Hematopoietic multipotent progenitor cell treated with erythropoietin and hydrocortisone succinate and interleukin-3 and kit ligand, for 4 days (in vitro differentiated cells): ENCODE measurements around the gene VDAC1.
"Not testable (repeated sequence)": the region's sequence is repeated elsewhere in the genome, so short reads cannot be mapped to it uniquely, and the experiment has no call there.

Source experiments
- DNase-seq: peaks from one replicate; pipeline ENCODE4 v3.0.0-alpha.2; 2015

The VDAC1 gene

DNA sequence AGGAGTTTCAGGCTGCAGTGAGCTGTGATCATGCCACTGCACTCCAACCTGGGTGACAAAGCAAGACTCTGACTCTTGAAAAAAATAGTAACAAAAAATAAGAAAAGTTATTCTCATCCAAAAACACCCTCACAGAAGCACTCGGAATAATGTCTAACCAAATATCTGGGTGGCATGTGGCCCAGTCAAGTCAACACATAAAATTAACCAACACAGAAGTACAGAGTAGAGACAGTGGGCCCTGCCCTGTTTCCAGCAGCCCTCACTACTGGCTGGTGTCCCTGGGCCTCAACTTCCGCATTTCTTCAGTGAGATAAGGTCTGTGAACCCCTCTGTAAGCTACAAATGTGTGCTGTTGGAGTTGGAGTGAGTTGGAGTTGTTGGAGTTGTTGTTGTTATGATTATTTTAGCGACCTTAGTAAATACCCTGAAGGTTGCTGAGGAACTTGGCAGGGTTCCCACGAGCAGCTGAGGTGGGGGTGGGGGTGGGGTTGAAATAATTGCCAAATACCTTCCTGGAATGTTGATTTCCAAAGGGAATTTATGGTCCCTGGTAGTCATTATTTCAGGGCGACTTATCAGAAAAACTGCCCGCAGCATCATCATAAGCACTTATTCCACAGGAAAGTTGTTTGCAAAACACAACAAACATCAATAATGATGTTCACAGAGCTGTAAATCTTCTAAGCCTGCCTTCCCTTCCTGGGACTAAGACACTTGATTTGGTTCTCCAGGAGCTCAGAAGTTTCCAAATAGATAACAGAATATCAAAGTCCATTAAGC is 66.5 kb downstream of the VDAC1 start:
- DNase-seq, result peak; percentile 83

DNA sequence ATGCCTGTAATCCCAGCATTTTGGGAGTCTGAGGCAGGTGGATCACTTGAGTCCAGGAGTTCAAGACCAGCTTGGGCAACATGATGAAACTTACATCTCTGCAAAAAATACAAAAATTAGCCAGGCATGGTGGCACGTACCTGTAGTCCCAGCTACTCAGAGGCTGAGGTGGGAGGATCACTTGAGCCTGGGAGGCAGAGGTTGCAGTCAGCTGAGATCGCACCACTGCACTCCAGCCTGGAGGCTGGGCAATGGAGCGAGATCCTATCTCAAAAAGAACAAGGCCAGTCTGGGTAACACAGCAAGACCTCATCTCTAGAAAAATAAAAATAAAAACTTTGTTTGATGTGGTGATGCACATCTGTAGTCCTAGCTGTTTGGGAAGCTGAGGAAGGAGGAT is 67.1 kb downstream of the VDAC1 start:
- DNase-seq, result not testable (repeated sequence)

DNA sequence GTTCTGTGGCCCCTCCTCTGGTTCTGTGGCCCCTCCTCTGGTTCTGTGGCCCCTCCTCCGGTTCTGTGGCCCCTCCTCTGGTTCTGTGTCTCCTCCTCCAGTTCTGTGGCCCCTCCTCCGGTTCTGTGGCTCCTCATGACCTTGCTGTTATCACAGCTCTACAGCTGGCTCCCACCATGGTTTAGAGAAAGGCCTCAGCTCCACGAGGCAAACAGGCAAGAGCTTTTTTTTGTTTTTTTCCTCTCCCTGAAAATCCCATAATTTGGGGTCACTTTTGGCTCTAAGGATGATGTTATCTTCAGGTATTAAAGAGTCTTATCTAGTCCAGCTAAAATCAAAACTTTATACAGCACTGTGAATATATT is 68.1 kb downstream of the VDAC1 start:
- DNase-seq, result peak; percentile 86

DNA sequence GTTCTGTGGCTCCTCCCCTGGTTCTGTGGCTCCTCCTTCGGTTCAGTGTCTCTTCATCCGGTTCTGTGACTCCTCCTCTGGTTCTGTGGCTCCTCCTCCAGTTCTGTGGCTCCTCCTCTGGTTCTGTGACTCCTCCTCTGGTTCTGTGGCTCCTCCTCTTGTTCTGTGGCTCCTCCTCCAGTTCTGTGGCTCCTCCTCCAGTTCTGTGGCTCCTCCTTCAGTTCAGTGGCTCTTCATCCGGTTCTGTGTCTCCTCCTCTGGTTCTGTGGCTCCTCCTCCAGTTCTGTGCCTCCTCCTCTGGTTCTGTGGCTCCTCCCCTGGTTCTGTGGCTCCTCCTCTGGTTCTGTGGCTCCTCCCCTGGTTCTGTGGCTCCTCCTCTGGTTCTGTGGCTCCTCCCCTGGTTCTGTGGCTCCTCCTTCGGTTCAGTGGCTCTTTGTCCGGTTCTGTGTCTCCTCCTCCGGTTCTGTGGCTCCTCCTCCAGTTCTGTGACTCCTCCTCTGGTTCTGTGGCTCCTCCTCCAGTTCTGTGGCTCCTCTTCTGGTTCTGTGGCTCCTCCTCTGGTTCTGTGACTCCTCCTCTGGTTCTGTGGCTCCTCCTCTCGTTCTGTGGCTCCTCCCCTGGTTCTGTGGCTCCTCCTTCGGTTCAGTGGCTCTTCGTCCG is 68.7 kb downstream of the VDAC1 start:
- not testable (repeated sequence) for DNase-seq

DNA sequence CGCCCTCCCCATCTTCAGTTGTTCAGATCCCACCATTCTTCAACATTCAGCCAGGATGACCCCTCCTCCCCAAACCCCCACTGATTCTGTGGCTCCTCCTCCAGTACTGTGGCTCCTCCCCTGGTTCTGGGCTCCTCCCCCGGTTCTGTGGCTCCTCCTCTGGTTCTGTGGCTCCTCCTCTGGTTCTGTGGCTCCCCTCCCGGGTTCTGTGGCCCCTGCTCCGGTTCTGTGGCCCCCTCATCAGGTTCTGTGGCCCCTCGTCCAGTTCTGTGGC is 69.2 kb downstream of the VDAC1 start:
- no peak for DNase-seq

DNA sequence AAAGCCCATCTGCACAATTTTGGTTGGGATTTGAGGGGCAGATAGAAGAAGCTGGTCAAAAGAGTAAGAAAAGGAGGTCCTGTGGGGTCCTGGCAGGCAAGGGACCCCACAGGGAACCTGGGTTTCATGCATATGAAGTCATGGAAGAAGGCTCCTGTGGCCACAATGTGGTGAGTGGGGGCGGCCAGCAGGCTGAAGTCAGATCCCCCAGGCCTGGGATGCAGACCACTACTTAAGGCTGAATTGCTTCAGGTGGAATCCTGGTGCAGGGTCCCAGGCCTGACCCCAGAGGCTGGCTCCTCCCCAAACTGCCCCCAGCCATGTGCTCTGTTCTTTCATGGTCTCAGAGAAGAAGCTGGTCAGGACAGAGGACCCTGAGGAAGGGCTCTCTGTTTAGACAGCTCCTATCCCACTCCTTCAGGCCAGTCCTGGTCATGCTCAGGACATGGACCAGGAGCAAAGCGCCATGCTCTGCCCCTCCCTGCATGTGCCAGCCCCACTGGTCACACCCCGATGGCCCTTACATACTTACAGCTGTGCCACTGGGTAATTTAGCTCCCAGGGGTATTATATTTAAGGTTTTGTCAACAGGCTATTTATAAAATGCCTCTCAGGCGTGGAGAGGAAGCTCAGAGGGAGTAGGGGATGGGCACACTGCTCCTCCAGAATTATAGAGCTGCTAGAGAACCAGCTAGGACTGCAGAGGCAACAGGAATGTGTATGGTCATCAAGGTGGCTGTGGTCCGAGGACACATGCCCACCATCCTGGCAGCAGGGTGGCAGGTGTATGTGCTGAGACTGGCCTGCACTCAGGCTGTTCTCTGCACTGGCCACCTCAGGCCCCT is 69.7 kb downstream of the VDAC1 start:
- DNase-seq, result no peak

DNA sequence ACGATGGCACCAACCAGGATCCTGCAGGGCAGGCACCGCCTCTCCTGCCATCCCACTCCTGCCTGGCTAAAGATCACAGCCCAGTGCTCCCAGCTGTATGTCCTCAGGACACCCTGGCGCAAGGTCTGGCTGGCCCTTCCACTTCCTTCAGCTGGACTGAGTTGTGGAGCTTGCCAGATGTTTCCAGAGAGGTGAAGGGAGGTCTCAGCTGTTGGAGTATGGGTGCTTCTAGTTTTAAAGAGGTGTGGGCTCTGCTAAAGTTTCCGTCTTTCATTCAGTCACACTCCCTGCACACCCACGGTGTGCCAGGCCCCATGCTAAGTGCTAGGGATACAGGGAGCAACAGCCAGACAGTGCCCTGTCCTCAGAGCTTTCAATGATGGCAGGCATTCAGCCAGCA is 70.5 kb downstream of the VDAC1 start:
- DNase-seq, result no peak

DNA sequence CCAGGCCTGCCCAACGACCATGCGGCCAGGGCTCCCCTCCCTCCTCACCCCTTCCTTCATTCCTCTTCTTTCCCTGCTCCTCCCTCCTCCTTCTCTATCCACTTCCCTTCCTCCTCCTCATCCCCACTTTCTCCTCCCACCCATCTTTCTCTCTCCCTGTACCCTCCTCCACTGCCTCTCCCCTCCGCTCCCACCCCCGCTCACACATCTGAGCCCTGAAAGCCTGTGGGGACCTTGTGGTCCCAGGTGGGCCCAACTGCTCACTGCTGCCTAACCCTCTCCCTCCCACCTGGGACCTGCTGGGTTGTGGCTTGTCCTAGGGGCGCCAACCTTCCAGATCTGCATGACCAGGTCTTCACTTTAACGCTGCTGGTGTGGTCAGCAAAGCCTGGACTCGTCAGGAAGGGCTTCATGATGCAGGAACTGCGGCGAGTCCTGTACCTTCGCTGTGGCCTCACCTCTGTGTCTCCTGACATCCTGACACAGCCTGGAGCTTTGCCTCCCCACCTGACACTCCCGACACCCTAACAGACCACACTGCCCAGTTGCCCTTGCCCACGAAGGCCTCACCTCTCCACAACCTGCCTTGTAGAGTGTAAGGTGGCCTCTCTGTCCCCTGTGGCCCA is 71.0 kb downstream of the VDAC1 start:
- DNase-seq, result no peak

DNA sequence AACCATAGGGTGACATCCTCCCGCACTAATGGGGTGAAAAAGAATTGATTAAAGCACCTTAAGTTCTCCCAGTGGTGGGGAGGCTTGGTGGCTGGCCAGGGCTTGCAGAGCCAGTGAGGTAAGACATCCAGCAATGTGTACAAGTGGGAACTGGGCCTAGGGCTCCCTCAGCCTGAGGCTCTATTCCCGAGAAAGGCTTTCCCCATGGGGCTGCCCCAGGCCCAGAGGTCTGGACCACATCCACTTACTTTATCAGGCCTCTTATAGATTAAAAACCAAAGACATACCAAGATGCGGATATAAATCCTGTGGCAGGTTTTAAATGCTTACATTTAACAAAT is 71.6 kb downstream of the VDAC1 start:
- no peak for DNase-seq

DNA sequence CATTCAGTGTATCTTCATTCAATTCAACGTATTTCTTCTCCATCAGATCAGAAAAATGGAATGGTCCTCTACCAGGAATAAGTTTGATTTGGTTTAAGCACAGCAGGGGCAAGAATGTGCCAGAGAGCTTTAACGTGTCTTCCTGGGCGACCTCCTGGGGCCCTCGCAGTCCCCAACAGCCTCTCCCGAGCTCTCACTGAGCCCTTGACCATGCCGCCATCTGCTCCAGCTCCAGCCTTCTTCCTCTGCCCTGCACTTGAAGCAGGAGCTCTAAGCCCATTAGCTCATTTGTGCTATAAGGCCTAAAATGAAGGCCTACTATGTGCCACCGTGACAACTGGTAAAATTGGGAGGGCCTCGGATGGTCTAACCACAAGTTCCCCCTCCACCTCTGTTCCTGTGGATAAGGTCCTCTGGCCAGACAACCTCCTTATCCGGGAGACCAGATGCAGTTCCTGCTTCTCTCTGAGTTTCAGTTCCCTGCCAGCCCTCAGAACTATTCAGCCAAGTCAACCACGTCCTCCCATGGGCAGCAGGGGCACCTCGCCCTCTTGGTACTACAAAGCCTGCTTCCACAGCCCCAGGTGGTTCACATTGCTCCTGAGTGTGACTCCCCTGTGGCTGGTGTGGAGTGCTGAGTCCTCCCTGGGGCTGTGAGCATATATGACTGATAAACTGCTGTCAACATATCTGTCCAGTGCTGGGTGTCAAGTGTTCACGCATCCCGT is 72.2 kb downstream of the VDAC1 start:
- DNase-seq, result peak; percentile 98

DNA sequence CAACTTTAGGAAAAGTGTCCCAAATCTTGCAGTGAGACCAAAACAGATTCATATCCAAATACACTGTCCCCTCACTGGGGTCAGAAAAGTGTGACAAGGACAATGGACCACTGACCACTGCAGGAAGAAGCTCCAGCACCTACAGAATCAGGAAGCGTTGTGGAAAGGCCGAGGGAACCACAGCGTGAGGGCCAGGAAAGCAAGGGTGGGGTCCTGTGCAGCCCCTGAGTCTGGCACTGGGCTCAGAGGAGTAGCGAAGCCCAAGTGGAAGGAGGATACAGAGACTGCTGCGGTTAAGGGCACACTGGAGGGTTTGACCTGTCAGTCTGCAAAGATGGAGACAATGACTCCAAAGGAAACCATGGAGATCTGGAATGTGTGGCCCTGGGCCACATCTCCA is 73.2 kb downstream of the VDAC1 start:
- DNase-seq, result no peak

DNA sequence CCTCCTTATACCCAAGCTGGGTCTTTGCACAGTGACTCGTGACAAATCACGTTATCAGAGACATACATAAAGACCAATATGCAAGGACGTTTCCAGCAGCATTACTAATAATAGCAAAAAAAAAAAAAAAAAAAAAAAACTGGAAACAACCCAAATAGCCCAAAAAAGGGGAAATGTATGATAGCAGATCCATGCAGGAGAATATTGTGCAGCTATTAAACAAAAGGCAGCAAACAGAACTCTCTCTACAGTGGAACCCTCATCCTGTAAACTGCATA is 74.0 kb downstream of the VDAC1 start:
- DNase-seq, result peak; percentile 85

DNA sequence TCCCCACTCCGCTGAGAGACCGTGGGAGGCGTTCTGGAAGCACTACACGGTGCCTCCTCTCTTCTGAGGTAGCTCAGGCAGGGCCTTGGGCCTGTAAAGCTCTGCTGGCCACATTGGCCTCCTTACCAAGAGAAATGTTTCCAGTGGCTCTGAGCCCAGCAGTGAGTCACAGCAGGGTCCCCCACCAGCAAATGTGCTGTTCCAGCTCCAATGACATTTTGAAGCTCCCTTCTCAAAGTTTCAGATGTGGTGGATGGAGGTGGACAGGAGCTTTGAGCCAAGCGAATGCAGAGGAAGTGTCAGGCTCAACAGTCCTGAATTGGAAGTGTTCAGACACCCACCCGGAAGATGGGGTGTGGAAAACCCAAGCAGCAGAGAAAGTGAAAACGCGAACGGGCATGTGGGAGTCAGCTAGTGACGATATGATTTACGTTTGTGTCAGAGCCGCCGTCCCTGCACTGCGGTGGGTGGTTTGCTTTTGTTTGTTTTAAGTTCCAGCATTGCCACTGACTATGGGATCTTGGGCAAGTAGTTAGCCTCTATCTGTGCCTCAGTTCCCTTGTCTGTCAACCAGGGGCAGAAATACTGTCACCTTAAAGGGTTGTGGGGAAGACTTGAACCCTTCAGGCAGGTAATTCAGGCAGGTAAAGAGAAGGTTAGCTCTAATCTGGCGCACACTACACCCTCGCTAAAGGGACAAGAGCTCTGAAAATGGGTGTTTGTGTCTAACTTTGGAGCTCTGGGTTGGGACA is 74.5 kb downstream of the VDAC1 start:
- DNase-seq, result peak; percentile 47

DNA sequence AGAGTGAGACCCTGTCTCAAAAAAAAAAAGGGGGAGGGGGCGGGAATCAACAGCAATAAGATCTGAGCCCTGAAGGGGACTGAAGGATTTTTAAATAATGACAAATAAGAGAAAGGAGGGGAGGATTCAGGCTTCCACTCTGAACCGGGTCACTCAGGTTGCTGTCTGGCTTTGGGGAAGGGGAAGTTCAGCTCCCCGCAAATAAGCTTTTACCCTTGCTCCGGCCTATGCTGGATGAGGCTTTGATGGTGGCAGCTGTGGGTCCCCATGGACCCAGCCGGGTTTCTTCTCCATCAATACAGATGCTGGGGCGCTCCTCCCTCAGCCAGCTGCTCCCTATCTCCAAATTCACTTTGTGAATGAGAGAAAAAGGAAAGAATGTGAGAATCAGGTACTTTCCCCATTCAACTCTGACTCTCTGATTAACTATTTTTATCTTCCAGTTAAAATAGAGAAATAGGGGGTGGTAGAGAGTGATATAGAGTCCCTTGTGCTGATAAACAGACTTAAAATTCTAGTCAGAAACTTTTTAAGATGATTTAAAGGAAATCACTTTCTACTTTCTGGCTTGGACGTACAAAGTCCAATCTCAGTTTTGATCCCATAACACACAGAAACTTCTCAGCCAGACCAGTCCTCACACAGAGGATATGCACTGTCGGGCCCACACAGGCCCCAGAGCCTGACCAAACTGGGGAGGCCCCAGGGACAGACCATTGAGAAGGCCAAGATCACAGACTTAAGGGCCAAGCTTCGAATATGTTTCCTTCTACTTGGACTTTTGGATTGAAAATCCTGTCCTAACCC is 76.0 kb downstream of the VDAC1 start:
- peak; percentile 31 for DNase-seq

DNA sequence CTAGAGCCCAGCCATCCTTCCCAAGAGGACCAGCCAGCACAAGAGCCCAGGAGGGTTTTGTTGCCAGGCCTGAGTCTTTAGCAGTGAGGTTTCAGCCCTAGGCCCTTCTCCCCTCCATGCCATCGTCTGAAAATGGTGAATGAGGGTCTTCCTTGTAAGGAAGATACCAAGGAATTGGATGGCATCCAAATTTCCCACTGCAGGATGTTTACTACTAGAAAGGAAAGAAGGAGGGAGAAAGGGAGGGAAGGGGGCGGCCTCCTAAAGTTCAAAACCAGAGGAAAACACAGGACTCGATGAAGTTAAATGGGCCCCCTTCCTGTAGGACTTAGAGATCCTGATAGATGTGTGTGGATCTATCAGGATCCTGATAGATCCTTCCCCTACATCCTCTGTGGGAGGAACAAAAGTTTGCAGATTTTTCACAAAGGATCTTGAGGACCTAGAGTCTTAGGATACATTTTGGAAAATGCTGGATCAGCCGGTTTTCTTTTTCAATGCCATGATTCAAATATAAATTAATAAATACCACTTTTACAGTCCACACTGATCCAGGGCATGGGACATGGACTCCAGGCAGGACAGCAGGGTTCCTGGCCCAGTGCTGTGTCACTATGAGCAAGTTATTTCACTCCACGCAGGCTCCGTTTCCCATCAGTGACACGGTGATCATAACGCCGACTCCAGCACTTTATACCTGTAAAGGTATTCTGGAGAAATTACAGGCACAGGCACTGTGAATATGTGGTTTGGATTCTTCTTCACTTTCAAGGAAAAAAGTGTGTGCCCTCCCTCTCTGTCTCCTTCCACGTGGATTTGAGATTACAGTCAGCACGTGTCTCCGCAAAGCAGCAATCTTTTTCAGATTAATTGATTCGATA is 77.2 kb downstream of the VDAC1 start:
- no peak for DNase-seq

DNA sequence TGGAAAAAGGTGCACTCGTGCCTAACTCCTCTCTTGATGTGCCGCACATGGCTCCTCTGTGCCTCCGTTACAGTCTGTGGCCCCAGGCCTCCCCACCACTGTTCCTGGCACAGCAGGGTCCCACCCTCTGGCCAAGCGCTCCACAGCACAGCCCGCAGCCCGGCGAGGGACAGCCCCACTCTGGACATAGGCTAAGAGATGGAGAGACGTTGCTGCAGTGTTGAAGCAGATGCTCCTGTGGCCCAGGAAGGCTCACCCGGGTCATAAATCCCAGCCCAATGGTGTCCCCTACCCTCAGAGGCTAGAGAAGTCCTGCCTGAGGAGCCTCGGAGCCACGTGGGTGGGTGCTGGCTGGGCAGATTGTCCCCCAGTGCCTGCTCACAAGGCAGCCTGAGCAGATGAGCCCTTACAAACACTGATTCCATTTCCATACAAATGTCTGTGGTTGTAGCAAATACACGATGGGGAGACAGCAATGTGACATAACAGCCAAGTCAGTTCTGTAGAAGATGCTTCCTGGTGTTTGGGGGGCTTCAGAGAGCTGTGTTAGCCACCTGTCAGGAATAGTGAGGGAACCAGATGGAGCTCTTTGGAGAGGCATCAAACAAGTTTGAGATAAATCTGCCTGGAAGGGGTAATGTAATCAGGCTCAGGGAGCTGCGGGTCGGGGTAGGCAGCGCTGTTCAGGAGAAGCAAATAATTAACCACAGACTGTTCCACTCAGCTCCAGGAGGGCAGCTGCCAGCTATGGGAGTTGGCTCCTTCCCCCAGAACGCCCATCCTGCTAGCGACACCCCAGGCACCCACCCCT is 78.1 kb downstream of the VDAC1 start:
- no peak for DNase-seq

DNA sequence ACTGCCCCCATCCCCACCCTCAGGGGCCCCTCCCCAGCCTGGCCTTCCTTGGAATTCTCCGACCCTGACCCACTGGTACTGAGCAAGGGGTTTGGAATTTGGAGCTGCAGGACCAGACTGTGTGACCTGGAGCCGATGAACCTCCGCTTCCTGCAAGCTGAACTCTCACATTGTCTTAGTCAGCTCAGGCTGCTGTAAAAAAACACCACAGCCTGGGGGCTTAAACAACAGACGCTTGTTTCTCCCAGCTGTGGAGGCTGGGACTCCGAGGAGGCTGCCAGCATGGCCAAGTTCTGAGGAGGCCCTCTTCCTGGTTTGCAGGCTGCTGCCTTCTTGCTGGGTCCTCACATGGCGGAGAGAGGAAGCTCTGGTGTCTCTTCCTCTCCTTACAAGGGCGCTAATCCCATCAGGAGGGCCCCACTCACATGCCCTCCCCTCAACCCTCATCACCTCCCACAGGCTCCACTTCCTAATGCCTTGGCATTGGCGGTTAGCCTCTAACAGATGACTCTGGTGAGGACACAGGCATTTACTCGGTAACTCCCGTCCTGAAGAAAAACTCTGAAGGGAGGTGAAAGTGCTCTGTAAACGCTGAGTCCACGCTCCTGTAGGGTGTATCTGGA is 78.8 kb downstream of the VDAC1 start:
- DNase-seq, result no peak

DNA sequence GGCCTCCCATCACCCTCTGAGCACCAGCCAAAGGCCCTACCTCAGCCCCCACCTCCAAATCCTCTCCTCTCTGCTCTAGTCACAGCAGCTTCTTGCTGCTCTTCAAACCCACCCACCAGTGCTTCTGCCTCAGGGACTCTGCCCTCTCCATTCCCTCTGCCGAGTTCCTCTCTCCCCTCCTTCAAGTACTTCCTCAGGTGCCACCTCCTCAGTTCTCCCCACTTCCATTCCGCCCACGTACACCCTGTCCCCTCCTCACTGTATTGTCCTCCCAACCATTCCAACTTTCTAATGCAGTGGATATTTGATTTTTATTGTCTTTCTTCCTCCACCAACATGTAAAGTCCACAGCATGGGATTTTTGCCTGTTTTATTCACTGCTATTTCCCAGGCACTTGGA is 79.5 kb downstream of the VDAC1 start:
- DNase-seq, result no peak

DNA sequence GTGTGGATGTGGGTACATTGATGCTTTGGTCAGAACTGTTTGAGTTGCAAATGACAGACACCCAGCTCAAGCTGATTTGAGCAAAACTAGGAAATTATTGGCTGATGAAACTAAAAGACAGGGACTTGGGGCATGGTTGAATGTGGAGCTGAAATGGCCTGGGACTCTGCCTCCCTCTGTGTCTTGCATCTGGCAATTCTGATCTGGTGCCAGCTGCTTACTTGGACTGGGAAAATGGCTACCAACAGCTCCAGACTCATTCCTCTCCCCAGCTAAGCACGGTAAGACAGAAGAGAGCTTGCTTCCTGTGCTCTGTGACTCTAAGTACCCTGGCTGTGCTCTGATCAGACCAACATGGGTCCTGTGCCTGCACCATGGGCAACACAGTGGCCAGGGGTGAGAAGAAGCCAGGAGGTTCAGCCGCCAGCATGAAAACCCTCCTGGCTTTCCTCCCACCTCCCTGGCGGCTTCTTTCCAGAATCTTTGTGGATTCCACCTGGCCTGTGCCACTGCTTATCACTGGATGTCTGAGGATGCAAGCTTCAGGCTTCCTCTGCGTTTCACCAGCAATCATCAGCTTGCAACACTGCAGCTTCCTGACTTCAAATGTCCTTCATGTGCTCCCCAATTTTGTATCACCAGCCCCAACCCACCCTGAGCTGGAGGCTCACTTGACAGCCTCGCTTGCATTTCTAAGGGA is 80.4 kb downstream of the VDAC1 start:
- no peak for DNase-seq
